ENCODE measurements around the gene BTD. TPM values are rescaled to one million over a fixed set of nuclear protein-coding genes. Genes with fewer than 3 reads are reported as not detected.

Gene BTD
- total RNA-seq, 1 experiment from 2014 or later: 5.6 TPM

- TF ChIP-seq CTCF (conservative IDR thresholded peaks at IDR 0.05; ENCODE audit: low read depth, low read length): no peak
- no peak for TF ChIP-seq EZH2 (IDR thresholded peaks at IDR 0.05; ENCODE audit: borderline replicate concordance, low read depth, low read length, poor library complexity, severe bottlenecking)
- ChIA-PET POLR2A (ENCODE audit: low non-redundant PET) (no interaction called here), CTCF (no interaction called here)
- Histone ChIP-seq H3K27me3 (replicated peaks; ENCODE audit: insufficient read depth, low read depth, low read length, poor library complexity) (no peaks in the 10 kb centered on the region), H3K27ac (ENCODE audit: low read depth, low read length, poor library complexity, severe bottlenecking) (no peak overlapping the region), H3K9me3 (ENCODE audit: low read depth, low read length, poor library complexity, severe bottlenecking) (no peaks in the 10 kb centered on the region), H3K4me3 (ENCODE audit: low read depth, low read length, poor library complexity, severe bottlenecking) (no peak overlapping the region), H3K36me3 (ENCODE audit: insufficient read depth, low read length, poor library complexity, severe bottlenecking) (no peaks in the 10 kb centered on the region), H3K4me1 (ENCODE audit: insufficient read depth, low read length, poor library complexity, severe bottlenecking) (peaks cover 23% of the 10 kb centered on the region)
- DNase-seq (ENCODE audit: low spot score): no peak
- intact Hi-C loops (cut with micrococcal nuclease; ENCODE audit: unreplicated experiment): loop anchor here (5.0 kb wide), 1 partner anchor 159 kb away; the partner anchor contains the start of gene ANKRD28
- BruUV-seq (replicated peaks): no TSS peak
These were observed 36.8 kb downstream of the BTD start for GRCh38 chr3:15638193-15638890.

- no peak for DNase-seq (ENCODE audit: low spot score)
- H3K4me1 ChIP-seq (ENCODE audit: insufficient read depth, low read length, poor library complexity, severe bottlenecking): peaks cover 23% of the 10 kb centered on the region
- TF ChIP-seq CTCF (conservative IDR thresholded peaks at IDR 0.05; ENCODE audit: low read depth, low read length): no peak
- no peak for TF ChIP-seq EZH2 (IDR thresholded peaks at IDR 0.05; ENCODE audit: borderline replicate concordance, low read depth, low read length, poor library complexity, severe bottlenecking)
- no peaks in the 10 kb centered on the region for H3K9me3 ChIP-seq (ENCODE audit: low read depth, low read length, poor library complexity, severe bottlenecking)
- ChIA-PET CTCF (no interaction called here), POLR2A (ENCODE audit: low non-redundant PET) (no interaction called here)
- intact Hi-C loops (cut with micrococcal nuclease; ENCODE audit: unreplicated experiment): loop anchor here (5.0 kb wide), 1 partner anchor 158 kb away; the partner anchor contains the start of gene ANKRD28
- no peak overlapping the region for H3K27ac ChIP-seq (ENCODE audit: low read depth, low read length, poor library complexity, severe bottlenecking)
- no TSS peak for BruUV-seq (replicated peaks)
- H3K36me3 ChIP-seq (ENCODE audit: insufficient read depth, low read length, poor library complexity, severe bottlenecking): no peaks in the 10 kb centered on the region
- no peaks in the 10 kb centered on the region for H3K27me3 ChIP-seq (replicated peaks; ENCODE audit: insufficient read depth, low read depth, low read length, poor library complexity)
- no peak overlapping the region for H3K4me3 ChIP-seq (ENCODE audit: low read depth, low read length, poor library complexity, severe bottlenecking)
These were observed 37.3 kb downstream of the BTD start for GRCh38 chr3:15638891-15639262.

GRCh38 chr3:15645246-15645645 lies 43.7 kb downstream of the BTD start:
- DNase-seq (ENCODE audit: low spot score): no peak
- ChIA-PET CTCF (no interaction called here), POLR2A (ENCODE audit: low non-redundant PET) (interaction anchor here (1.1 kb wide), 1 partner anchor 10 kb away, joined by 7 read pairs; no protein-coding TSS in a partner anchor)
- Histone ChIP-seq H3K4me3 (ENCODE audit: low read depth, low read length, poor library complexity, severe bottlenecking) (no peak overlapping the region), H3K27ac (ENCODE audit: low read depth, low read length, poor library complexity, severe bottlenecking) (no peak overlapping the region), H3K9me3 (ENCODE audit: low read depth, low read length, poor library complexity, severe bottlenecking) (no peaks in the 10 kb centered on the region), H3K4me1 (ENCODE audit: insufficient read depth, low read length, poor library complexity, severe bottlenecking) (peaks cover 15% of the 10 kb centered on the region), H3K36me3 (ENCODE audit: insufficient read depth, low read length, poor library complexity, severe bottlenecking) (no peaks in the 10 kb centered on the region), H3K27me3 (replicated peaks; ENCODE audit: insufficient read depth, low read depth, low read length, poor library complexity) (no peaks in the 10 kb centered on the region)
- TF ChIP-seq CTCF (conservative IDR thresholded peaks at IDR 0.05; ENCODE audit: low read depth, low read length) (no peak), EZH2 (IDR thresholded peaks at IDR 0.05; ENCODE audit: borderline replicate concordance, low read depth, low read length, poor library complexity, severe bottlenecking) (no peak)
- intact Hi-C loops (cut with micrococcal nuclease; ENCODE audit: unreplicated experiment): no loop called here
- no TSS peak for BruUV-seq (replicated peaks)

Data from A673 (cell line).